Smooth muscle cell (in vitro differentiated cells): ENCODE data around the gene STEAP1B. TPM values are rescaled to one million over a fixed set of nuclear protein-coding genes. Genes with fewer than 3 reads are reported as not detected.

Source experiments
- DNase-seq: peaks from one replicate; lab custom pipeline; 2025; ENCODE audit not compliant: unreplicated experiment; lab: John Stamatoyannopoulos, UW
- H2AFZ ChIP-seq: fragments of 200-600 bp; sonication (generic); 2 replicates; pipeline ENCODE4 v1.6.0; 2016; ENCODE audit warnings: antibody characterized with exemption, low read depth, mild to moderate bottlenecking
- H3F3A ChIP-seq: fragments of 200-600 bp; sonication (generic); 2 replicates; pipeline ENCODE4 v1.6.0; 2017; ENCODE audit warnings: antibody characterized with exemption, low read depth
- H3K27ac ChIP-seq: fragments of 200-600 bp; sonication (generic); 2 replicates; pipeline ENCODE4 v1.5.1; 2016; ENCODE audit warnings: low read depth, mild to moderate bottlenecking
- H3K27me3 ChIP-seq: fragments of 200-600 bp; sonication (generic); 2 replicates; pipeline ENCODE4 v1.6.1; 2016; ENCODE audit warnings: low read depth, mild to moderate bottlenecking
- H3K36me3 ChIP-seq: fragments of 200-600 bp; sonication (generic); 2 replicates; pipeline ENCODE4 v1.5.1; 2016; ENCODE audit warnings: low read depth
- H3K4me1 ChIP-seq: fragments of 200-600 bp; sonication (generic); 2 replicates; pipeline ENCODE4 v1.5.1; 2016; ENCODE audit warnings: low read depth
- H3K4me2 ChIP-seq: fragments of 200-600 bp; sonication (generic); 2 replicates; pipeline ENCODE4 v1.6.0; 2016; ENCODE audit warnings: mild to moderate bottlenecking
- H3K4me3 ChIP-seq: fragments of 200-600 bp; sonication (generic); 2 replicates; pipeline ENCODE4 v1.5.1; 2016; ENCODE audit warnings: mild to moderate bottlenecking
- H3K79me2 ChIP-seq: fragments of 200-600 bp; sonication (generic); 2 replicates; pipeline ENCODE4 v1.6.0; 2016; ENCODE audit warnings: low read depth, mild to moderate bottlenecking
- H3K9ac ChIP-seq: fragments of 200-600 bp; sonication (generic); 2 replicates; pipeline ENCODE4 v1.6.0; 2016; ENCODE audit warnings: low read depth
- H3K9me3 ChIP-seq: fragments of 200-600 bp; sonication (generic); replicated peaks from 2 replicates; pipeline ENCODE4 v1.5.1; 2016; ENCODE audit warnings: low read depth
- H4K20me1 ChIP-seq: fragments of 200-600 bp; sonication (generic); 2 replicates; pipeline ENCODE4 v1.6.0; 2016; ENCODE audit warnings: low read depth
- WGBS: methylation state at CpG from one replicate; pipeline ENCODE4 v1.1.7; 2016; ENCODE audit warnings: low lambda C conversion rate; 5-methylcytosine and 5-hydroxymethylcytosine counted together
- polyA plus RNA-seq: library from polyadenylated mRNA; unstranded; fragments of >200 nt; fragmentation: Nextera tagmentation; extraction: Ambion mirVana; gene quantifications from 2 replicates; pipeline ENCODE4 v1.2.1, GENCODE V29; 2016
- total RNA-seq: library from RNA; depleted of rRNA; stranded (reverse); fragments of >200 nt; gene quantifications from 2 replicates; pipeline ENCODE4 v1.2.3, GENCODE V29; 2014
- TF ChIP-seq, protein P1 (sequence below): fragments of 200-600 bp; sonication (generic); IDR thresholded peaks from 2 replicates; pipeline ENCODE4 v1.5.1; 2017; ENCODE audit warnings: borderline replicate concordance, mild to moderate bottlenecking, antibody characterized with exemption; ENCODE audit not compliant: insufficient read depth, poor library complexity, severe bottlenecking

Gene STEAP1B
- total and polyA plus RNA-seq, 2 experiments from 2014 or later: 0.40 TPM; not detected in 1

DNA sequence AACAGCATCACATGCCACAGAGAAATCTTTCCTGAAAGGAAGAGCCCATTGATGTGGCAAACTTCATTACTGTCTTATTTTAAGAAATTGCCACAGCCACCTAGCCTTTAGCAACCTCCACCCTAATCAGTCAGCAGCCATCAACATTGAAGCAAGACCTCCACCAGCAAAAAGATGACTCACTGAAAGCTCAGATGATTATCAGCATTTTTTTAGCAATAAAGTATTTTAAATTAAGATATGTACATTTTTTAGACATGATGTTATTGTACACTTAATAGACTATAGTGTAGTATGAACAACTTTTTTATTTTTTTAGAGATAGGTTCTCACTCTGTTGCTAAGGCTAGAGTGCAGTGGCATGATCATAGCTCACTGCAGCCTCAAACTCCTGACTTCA is 14.8 kb downstream of the STEAP1B start:
- Histone ChIP-seq H3K27me3 (no peaks in the 10 kb centered on the region), H2AFZ (no peak overlapping the region), H3K4me1 (no peaks in the 10 kb centered on the region), H3K9me3 (no peaks in the 10 kb centered on the region), H3K4me2 (no peak overlapping the region), H3K4me3 (no peak overlapping the region), H3K27ac (no peak overlapping the region), H3K36me3 (no peaks in the 10 kb centered on the region), H3K9ac (no peak overlapping the region), H3K79me2 (no peaks in the 10 kb centered on the region), H4K20me1 (no peaks in the 10 kb centered on the region), H3F3A (no peaks in the 10 kb centered on the region)
- DNase-seq: no peak
- TF ChIP-seq, protein P1, sequence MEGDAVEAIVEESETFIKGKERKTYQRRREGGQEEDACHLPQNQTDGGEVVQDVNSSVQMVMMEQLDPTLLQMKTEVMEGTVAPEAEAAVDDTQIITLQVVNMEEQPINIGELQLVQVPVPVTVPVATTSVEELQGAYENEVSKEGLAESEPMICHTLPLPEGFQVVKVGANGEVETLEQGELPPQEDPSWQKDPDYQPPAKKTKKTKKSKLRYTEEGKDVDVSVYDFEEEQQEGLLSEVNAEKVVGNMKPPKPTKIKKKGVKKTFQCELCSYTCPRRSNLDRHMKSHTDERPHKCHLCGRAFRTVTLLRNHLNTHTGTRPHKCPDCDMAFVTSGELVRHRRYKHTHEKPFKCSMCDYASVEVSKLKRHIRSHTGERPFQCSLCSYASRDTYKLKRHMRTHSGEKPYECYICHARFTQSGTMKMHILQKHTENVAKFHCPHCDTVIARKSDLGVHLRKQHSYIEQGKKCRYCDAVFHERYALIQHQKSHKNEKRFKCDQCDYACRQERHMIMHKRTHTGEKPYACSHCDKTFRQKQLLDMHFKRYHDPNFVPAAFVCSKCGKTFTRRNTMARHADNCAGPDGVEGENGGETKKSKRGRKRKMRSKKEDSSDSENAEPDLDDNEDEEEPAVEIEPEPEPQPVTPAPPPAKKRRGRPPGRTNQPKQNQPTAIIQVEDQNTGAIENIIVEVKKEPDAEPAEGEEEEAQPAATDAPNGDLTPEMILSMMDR: no peak

DNA sequence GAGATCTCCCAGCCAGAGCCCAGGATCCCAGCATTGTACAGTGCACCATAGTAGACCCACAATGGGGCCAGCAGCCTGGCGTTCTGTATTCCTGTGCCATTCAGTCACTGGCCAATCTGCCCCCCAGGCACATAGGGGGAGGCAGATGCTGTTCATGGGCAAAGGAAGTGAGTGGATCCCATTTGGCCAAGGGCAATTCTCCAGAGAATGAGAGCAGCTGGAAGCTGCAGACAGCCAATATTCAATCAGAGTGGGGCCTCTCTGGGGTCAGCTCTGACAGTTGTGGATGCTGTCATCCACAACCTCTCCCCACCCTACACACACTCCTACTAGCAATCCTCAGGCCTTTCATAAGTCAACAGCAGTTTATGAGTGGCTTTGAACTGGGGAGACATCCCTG is 17.5 kb downstream of the STEAP1B start:
- H3K9me3 ChIP-seq: no peaks in the 10 kb centered on the region
- no peaks in the 10 kb centered on the region for H4K20me1 ChIP-seq
- H3K27ac ChIP-seq: no peak overlapping the region
- H3K36me3 ChIP-seq: no peaks in the 10 kb centered on the region
- no peak overlapping the region for H3K4me2 ChIP-seq
- WGBS: 89% methylated on average over 1 of the region's 1 CpG
- H3K79me2 ChIP-seq: no peaks in the 10 kb centered on the region
- H3K27me3 ChIP-seq: no peaks in the 10 kb centered on the region
- no peaks in the 10 kb centered on the region for H3K4me1 ChIP-seq
- TF ChIP-seq, protein P1: no peak
- no peaks in the 10 kb centered on the region for H3F3A ChIP-seq
- H3K9ac ChIP-seq: no peak overlapping the region
- no peak for DNase-seq
- no peak overlapping the region for H2AFZ ChIP-seq
- no peak overlapping the region for H3K4me3 ChIP-seq

DNA sequence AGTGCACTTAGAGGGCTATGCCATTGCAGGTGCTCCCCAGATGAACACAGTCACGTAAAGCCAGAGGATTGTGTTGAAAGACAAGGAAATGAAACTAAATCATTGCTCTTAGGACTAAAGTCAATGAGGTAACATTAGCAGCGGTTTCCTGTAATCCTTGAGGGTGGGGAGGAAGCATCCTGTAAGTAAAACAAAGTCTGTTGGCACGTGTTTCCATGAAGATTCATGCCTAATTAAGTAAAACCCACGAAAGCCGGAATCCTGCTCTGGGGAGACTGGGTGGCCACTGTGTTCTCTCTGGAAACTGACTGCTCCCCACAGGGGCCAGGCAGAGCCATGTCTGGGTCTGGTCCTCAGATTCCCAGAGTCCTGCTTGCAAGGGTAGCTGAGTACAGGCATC is 18.3 kb downstream of the STEAP1B start:
- Histone ChIP-seq H3K4me1 (no peaks in the 10 kb centered on the region), H3K9me3 (no peaks in the 10 kb centered on the region), H3K4me3 (no peak overlapping the region), H3K27me3 (no peaks in the 10 kb centered on the region), H3K36me3 (no peaks in the 10 kb centered on the region), H3K79me2 (no peaks in the 10 kb centered on the region), H2AFZ (no peak overlapping the region), H3K4me2 (no peak overlapping the region), H4K20me1 (no peaks in the 10 kb centered on the region), H3F3A (no peaks in the 10 kb centered on the region), H3K27ac (no peak overlapping the region), H3K9ac (no peak overlapping the region)
- DNase-seq: no peak
- TF ChIP-seq, protein P1: no peak
- WGBS: 59% methylated on average over 5 of the region's 5 CpGs

DNA sequence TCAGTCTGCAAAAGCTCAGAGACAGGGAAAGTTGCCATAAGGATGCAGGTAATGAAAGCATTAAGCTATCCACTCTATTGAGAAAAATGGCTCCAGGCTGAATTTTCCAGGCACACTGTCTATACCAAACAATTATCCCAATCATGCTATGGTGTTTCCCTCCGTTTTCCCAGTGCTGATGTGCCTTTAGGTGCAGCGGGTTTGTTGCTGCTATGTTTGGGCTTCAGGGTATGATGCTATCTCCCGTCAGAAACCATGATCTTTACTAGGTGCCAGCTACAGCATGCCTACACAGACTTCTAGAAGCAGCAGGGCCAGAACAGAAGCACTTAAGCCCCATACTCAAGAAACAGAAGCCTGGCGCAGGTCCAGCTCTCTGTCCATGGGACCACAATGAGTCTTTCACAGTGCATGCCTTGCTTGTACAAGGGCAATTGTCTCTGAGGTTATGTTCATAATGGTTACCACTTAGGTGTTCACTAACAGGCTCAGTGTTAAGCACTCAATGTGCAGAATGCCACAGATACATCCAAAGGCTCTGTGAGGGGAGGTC is 19.4 kb downstream of the STEAP1B start:
- Histone ChIP-seq H3K27ac (no peak overlapping the region), H2AFZ (no peak overlapping the region), H3K4me3 (no peak overlapping the region), H3K4me1 (no peaks in the 10 kb centered on the region), H3K27me3 (no peaks in the 10 kb centered on the region), H3K9ac (no peak overlapping the region), H4K20me1 (no peaks in the 10 kb centered on the region), H3K4me2 (no peak overlapping the region), H3K36me3 (no peaks in the 10 kb centered on the region), H3K9me3 (no peaks in the 10 kb centered on the region), H3F3A (no peaks in the 10 kb centered on the region), H3K79me2 (no peaks in the 10 kb centered on the region)
- no peak for DNase-seq
- WGBS: 43% methylated on average over 4 of the region's 4 CpGs
- TF ChIP-seq, protein P1: no peak
